ENCODE measurements around the gene ACOT7.
"Not testable (repeated sequence)": the region's sequence is repeated elsewhere in the genome, so short reads cannot be mapped to it uniquely, and the experiment has no call there.

ACOT7 gene, protein sequence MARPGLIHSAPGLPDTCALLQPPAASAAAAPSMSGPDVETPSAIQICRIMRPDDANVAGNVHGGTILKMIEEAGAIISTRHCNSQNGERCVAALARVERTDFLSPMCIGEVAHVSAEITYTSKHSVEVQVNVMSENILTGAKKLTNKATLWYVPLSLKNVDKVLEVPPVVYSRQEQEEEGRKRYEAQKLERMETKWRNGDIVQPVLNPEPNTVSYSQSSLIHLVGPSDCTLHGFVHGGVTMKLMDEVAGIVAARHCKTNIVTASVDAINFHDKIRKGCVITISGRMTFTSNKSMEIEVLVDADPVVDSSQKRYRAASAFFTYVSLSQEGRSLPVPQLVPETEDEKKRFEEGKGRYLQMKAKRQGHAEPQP

DNA sequence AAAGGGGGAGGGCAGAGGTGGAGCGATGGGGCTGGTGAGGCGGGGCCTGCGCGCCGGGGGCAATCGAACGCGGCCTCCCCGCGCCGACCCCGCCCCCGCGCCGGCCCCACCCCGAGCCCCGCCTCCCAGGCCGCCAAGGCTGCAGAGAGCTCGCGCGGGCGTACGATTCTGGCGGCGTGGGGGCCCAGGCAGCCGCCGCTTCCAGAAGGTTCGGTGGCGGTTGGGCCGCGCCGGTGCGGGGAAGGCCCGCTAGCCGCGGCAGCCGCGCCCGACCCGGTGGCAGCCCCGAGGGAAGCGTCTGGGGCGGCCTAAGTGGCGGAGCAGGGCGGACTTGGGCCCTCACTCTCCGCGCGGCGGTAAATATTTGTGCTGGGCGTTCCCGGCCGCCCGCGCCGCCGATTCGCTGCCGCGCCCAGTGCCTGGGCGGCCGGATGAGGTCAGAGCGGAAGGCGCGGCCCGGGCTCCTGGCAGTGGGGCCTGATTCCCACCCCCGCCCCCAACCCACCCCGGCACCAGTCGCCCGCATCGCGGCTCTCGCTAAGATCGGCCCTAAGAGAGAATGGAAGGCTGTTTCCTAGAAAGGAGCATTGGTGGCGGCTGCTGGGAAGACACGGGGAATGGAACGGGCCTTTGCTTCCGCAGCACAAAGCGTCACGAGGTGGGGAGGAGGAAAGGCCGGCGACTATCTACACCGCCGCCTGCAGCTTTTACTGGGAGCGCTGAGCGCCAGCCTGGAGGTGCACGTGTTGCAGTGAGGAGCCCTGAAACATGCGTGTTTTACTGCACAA, at the start of gene ACOT7:
ACOT7 (minus strand) TSS at position 368 of the 788 bp plus-strand sequence. CDS start 368 bp downstream, outside the sequence.
- DNase-seq = peak; percentile 84

DNA sequence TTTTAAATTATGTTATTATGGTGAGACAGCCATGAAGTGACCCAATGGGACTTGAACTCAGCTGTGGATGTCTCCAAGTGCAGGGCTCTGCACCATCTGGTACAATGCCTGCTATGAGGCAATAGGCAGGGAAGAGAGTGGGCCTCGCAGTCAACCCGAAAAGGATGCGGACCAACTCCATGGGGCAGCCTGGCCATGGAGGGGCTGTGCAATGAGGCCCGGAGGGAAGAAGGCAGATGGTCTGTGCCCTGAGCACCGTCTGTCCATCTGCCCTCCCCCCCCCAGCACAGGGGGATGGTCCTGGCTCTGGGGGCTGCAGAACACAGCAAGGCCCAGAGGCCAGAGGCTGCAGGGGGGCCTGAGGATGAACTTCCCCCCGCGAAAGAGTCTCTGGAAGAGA, 48.0 kb upstream of the ACOT7 start:
- DNase-seq = no peak

DNA sequence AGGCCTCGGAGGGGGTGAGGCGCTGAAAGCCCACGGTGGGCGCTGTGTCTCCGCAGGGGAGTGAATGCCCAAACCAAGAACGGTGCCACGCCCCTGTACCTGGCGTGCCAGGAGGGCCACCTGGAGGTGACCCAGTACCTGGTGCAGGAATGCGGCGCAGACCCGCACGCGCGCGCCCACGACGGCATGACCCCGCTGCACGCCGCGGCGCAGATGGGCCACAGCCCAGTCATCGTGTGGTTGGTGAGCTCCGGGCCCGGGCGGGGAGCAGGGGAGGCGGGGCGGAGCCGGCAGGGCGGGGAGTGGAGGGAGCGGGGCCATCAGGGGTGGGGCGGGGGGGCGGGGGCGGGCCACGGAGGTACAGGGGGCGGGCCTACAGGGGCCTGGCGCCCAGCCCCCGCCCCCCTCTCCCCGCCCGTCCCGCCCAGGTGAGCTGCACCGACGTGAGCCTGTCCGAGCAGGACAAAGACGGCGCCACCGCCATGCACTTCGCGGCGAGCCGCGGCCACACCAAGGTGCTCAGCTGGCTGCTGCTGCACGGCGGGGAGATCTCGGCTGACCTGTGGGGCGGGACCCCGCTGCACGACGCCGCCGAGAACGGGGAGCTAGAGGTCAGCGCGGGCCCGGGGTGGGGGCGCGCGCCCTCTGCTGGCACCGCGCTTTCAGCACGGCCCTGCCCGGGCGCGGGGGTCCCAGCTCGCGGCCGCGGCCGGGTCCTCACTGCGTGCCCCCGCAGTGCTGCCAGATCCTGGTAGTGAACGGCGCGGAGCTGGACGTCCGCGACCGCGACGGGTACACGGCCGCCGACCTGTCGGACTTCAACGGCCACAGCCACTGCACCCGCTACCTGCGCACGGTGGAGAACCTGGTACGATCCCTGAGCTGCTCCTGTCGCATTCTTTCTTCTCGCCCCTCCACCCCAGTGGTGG, 46.9 kb upstream of the ACOT7 start:
- no peak for DNase-seq

DNA sequence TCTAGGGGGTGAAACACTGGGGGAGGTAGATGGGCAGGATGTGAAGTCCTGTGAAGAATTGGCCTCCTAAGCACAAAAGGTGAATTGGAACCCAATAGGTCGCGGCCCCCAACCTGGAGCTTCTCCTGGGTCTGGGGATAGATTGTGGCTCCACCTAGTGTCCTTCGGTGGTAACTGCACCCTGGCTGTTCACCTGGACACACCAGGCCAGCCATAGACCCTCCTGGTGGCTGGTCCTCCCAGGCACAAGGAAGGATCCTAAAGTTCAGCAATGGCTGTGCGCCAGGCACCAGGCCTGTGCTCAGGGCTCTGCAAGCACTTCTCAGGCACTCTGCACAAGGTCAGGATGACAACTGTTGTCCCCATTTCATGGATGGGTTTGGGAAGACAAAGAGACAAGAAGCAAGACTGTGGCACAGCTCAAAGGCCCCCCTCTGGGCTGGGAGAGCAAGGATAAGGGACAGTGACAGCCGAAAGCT, 44.5 kb upstream of the ACOT7 start:
- DNase-seq = peak; percentile 14

DNA sequence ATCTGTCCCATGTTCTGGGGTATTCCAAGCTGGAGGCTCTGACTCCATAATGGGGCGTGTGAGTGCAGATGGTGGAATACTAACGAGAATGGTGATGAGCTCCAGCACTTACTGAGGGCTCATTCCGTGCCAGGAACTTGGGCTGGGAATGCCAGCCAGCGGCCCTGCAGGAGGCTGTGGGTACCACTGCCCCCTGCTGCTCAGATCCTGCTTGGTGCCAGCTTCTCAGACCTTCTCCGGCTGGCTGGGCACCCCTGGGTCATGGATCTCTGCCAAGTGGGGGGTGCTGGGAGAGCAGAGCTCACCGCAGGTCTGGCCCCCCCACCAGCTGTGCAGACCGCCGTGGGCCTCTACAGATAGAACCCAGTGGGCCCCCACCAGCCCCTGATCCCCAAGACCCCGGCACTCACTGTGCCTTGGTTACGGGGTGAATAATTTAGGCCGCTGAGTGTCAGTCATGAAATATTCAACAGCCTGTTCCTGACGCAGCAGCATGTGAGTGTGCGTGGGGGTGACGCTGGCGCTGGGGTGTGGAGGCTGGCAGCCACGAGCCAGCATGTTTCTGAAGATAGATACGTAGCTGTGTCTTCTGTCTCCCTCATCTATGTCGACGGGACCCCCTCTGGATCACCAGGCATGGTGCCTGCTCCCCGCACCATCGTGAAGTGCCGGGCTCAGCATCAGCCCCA, 43.6 kb upstream of the ACOT7 start:
- DNase-seq = not testable (repeated sequence)

DNA sequence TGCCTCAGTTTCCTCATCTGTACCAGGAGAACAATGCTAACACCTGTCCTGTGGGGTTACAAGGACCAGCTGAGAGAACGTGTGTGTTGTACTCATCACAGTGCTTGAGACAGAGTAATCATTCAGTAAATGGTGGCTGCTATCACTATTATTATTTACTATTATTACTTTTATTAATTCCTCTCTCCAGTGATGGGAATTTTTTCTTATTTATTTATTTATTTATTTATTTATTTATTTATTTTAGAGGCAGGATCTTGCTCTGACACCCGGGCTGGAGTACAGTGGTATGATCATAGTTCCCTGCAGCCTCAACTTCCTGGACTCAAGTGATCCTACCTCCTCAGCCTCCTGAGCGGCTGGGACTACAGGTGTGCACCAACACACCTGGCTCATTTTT, 42.7 kb upstream of the ACOT7 start:
- DNase-seq = not testable (repeated sequence)

DNA sequence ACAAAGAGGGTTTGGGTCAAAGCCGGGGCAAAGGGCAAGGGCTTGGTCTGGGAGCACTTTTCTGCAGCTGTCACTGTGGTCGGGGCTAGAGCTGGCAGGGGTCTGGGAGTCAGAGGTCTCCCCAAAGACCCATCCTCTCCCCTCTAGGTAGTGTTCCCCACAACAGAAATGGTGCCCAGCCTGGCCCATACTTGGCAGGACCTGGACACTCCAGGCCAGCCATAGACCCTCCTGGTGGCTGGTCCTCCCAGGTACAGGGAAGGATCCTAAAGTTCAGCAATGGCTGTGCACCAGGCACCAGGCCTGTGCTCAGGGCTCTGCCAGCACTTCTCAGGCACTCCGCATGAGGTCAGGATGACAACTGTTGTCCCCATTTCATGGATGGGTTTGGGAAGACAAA, 42.0 kb upstream of the ACOT7 start:
- no peak for DNase-seq

DNA sequence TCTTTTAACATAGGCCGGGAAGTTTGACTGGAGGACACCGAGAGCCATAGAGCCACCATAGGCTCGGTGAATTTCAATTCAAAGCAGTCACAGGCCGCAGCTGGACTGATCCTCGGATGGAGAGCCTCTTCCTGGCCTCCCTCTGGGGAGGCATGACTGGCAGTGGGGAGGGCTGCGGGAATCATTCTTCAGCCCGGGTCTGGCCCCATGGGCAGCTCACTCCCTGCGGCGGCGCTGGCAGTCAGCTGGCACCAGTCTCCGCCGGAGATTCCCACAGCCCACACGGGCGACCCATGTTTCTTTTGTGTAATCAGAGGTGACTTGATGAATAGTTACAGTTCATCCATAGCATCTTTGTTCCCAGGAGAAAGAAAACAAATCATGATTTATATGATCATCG, 41.6 kb upstream of the ACOT7 start:
- DNase-seq = no peak

DNA sequence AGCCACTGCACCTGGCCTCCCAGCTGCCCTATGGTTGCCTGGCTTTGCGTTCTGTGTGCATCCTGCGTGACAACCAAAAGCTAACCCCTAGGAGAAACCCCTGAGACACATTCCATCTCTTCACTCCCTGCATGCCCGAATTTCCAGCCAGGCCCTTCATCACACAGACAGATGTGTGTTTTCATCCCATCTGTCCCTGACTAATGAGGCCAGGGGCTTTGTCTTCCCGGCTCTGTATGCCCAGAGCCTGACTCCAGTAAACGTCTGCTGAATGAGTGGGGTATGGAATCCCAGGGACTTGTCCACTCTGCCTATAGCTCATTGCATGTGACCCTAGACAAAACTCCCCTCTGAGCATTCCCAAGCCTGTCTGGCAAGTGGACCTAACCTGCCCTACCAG, 40.6 kb upstream of the ACOT7 start:
- no peak for DNase-seq

DNA sequence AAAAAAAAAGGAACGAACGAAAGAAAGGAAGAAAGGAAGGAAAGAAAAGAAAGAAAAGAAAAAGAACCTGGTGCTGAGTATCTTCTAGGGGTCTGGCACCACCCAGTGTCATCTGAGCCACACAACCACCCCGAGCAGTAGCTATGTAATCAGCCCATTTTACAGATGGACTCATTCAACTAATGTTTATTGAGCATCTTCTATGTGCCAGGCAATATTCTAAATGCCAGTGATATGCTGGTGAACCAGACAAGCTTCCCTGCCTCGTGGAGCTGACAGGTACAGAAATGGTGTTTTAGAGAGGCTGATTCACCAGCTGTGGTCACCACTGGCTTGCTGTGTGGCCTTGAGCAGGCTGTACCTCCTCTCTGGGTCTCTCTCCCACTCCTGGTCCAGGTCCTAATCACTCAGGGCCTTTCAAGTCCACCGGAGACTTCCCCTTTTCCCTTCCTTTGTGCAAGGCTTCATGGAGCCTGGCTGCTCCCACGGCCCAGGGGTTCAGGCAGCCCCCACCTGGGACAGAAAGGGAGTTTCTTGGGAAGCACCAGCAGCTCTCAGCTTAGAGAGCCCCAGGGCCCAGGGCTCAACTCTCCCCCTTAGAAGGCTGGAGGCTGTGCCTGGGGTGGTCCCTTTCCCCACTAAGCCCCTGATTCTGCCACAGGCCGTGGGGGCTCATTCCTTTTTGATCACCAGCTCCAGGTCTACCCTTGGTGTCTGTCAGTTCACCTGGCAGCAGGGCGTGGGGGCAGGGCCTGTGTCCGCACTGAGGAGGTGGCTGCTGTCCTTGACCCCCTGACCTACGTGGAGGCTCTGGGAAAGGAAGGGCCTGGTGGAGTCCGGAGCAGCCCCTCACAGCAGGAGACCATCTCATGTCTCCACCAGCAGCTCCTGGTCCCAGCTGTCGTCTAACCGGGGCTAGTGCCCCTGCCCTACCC, 38.3 kb upstream of the ACOT7 start:
- not testable (repeated sequence) for DNase-seq

DNA sequence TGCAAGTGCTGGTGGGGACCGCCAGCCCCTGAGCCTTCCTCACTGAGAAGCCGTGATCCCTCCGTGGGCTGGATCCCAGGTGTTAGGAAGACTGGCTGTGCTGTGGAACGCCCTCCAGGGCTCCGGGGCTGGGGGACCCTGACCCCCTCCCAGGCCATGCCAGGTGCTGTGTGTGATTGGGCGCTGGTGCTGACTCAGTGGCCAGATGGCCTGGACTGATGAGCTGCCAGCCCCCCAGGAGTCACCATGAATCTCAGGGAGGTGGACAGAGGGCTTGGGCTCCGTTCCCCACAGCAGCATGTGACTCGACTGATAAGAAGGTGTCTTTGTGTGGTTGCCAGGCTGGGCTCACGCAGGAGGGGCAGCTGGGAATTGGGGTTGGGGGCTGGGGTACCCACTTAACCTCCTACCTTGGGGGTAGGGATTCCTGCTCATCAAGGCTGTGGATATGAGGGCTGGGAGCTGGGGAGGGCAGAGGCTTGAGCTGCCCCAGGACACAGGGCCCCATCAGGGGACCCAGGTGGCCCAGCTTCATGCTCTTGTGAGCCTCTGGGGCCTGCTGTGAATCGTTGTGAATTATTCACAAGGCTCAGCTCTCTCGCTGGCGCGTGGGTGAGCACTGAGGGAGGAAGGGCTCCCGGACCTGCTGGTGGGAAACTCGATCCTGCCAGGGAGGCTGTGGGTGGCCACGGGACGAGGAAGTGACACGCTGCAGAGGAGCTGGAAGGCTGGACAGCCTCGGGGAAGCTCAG, 36.3 kb upstream of the ACOT7 start:
- DNase-seq = not testable (repeated sequence)

DNA sequence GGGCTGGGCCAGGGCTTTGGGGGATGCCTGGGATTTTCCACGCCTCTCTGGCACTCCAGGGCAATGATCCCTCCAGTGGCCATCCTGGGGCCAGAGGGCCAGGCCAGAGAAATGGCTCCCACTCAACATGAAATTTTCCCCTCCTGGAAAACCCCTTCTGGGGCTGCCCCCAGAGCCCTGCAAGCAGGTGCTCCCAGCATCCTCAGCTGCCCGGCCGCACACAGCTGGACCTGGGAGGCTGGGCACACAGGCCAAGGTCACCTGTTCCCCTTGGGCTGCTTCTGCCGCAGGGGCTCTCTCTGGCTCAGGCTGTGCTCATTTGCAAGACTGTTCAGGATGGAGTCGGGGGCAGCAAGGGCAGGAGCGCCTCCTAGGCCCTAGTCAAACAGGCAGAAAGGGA, 34.9 kb upstream of the ACOT7 start:
- DNase-seq = not testable (repeated sequence)

DNA sequence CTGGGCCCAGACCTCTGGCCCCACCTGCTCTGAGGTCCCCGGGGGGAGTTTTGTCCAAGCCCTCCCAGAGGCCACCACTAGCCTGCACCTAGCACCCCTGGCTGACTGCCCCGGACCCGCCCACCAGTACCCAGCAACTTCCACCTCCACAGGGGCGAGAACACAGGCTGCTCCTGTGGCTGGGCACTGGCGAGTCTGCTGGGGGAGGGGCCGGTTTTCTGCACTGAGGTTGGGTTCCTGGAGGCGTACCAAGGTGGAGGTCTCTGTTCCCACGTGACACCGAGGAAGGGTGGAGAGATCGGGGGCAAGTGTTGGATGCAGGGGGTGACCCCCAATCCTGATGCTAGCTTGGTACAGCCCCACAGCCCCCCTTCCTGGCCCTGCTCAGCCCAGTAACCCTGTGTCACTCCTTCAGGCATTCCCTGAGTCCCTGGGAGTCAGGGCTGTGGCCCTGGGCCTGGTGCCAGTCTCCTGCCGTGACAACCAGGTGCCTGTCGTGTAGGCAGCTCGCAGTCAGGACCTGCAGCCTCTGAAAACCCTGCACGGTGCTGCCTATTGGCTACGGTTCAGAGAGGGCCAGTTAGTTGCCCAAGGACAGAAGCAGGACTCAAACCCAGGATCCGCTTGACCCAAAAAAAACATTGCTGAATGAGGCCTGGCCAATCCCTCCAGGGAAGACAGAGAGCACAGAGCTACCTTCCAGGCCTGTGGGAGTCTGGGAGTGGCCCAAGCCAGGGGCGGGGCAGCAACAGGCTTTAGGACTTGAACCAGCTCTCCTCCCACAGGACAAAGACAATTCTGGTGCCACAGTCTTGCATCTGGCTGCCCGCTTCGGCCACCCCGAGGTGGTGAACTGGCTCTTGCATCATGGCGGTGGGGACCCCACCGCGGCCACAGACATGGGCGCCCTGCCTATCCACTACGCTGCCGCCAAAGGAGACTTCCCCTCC, 34.1 kb upstream of the ACOT7 start:
- DNase-seq = no peak

DNA sequence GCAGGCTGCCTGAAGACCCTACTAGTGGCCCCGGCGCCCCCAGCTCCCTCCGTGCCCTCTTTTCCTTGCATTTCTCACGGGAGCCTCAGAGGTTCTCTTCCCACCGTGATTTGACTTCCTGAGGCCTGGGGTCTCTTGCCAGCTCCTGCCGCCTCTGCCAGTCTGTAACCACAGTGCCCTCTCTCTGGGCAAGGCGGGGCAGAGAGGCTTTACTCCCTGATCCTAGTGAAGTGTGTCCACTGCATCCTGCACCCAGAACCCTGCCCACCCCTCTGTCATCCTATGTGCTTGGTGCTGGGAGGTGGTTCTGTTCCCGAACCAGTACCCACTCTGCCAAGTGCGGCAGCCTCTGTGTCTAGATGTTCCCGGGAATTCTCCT, 33.4 kb upstream of the ACOT7 start:
- DNase-seq = no peak

DNA sequence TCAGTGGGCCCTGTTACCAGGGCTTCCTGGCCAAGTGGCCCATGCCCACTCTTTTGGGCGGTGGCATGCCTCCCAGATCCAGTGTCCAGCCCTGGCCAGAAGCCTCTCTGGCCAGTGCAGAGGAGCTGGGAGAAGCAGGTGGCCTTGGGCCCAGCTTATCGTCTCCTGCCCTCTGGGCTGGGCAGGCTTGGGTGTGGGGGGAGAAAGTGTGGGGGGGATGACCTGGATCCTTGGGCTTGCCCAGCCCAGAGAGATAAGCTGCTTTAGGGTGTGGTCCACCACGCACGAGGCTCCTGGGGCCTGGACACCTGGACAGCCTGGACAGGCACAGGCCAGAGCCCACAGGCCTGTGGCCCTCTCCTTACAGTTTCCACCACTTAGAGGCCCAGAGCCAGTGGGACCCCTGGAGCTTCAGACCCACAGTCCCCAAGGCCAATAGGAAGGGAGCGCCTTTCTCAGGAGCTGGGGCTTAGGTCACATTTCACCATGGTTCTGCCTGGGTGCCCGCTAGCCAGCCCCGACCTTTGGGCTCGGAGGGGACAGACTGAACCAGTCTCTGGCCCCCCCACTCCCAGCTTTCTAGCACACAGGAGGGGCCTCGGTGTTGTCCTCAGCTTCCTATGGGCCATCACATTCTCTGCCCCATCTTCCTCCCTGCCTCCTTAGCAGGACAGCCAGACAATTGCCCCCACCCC, 32.9 kb upstream of the ACOT7 start:
- DNase-seq = no peak

DNA sequence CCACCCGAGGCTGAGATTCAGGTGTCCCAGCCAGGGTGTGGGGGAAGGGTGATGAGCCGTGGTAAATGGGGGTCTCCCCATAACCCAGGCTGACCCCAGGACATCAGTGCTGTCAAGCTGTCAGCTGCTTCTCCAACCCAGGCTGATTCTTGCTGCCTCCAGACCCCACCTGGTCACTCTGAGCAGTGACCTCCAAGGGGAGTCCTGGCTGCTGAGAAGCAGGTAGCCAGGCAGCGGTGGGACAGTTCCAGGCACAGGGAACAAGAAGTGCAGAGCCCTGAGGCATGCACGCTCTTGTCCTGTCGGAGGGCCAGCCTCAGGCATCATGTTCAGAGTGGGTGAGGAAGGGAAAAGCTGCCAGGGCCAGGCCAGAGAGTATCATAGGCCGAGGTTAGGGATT, 32.1 kb upstream of the ACOT7 start:
- DNase-seq = no peak

DNA sequence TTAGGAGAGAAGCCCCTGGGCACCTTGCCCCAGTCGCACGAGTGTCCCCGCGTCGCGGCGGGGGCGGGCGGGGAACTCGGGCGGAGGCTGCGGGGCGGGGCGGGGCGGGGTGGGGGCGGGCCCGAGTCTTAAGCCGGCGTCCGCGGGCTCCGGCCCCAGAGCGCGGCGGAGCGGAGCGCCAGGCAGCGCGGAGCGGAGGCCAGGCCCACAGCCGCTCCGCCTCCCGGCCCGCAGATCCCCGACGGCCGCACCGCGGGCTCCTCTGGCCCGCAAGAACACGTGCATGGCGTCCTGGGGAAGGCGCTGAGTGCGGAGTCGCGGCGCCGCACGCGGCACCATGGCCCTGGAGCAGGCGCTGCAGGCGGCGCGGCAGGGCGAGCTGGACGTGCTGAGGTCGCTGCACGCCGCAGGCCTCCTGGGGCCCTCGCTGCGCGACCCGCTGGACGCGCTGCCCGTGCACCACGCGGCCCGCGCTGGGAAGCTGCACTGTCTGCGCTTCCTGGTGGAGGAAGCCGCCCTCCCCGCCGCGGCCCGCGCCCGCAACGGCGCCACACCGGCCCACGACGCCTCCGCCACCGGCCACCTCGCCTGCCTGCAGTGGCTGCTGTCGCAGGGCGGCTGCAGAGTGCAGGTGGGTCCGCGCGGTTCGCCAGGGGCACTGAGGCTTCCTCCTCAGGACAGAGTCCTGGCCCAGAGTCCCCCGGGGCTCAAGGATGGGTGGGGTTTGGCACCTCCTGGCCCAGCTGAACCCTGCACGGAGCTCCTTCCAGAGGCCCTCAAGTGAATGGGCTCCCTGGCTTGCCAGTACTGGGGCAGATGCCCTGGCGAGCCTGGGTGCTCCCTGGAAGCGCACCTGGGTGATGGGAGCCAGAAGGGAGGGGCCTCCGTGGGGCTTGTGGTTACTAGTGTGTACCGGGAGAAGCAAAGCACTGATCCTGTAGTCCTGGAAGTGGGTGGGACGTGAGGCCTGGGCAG, 31.3 kb upstream of the ACOT7 start, which contains the start of gene ESPN:
ESPN (plus strand) TSS at position 158 of the 975 bp plus-strand sequence; CDS start at position 338, 180 bp downstream.
- DNase-seq = no peak
